ENCODE measurements around the gene ARID1B. TPM values are rescaled to one million over a fixed set of nuclear protein-coding genes. Genes with fewer than 3 reads are reported as not detected.

ARID1B gene
- total RNA-seq, 1 donor from 2014 or later = 16.3 TPM

DNA sequence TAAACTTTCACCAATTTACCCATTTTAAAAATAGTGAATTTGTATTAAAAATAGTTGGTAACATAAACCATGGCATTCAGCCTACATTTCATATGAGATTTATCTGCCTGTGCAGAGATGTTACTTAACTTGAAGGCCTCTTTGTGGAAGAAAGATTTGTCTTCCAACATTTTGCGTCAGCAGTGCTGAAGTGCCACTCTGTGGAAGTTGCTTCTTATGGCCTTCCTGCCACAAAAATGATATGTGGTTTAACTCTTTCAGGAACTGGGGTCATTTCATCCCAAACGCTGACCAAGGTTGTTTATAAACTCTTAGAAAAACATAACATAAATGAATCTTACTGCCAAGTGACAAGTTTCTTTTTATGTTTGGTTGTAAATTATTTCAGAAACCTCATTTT lies 246.8 kb downstream of the ARID1B start:
- FAIRE-seq = no peak
- no peak for DNase-seq (ENCODE audit: low read depth)
- Histone ChIP-seq H3K4me3 (ENCODE audit: low read depth, low read length) (no peak overlapping the region), H3K27me3 (ENCODE audit: control insufficient read depth, insufficient read depth, low read length) (no peaks in the 10 kb centered on the region), H3K36me3 (ENCODE audit: control insufficient read depth, insufficient read depth, low read length) (no peaks in the 10 kb centered on the region)
- no peak for TF ChIP-seq CTCF (IDR thresholded peaks at IDR 0.05; ENCODE audit: insufficient read depth, low read length, severe bottlenecking)

DNA sequence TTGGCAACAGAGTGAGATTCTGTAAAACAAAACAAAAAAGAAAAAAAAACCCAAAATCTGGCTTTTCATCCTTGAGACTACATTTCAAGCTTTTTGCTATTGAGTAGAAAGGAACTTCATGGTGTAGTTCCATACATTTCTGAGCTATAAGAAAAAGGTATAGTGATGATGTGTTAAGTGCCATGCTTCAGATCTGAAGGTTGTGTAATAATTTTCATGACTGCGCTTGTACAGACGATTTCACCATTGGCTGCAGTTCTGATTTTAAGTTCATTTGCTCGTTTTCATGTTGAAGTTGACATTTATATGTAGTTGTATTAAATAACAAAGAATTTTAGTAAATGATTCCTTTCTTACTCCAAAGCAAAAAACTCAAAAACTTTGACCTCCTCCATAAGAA lies 247.6 kb downstream of the ARID1B start:
- Histone ChIP-seq H3K36me3 (ENCODE audit: control insufficient read depth, insufficient read depth, low read length) (no peaks in the 10 kb centered on the region), H3K27me3 (ENCODE audit: control insufficient read depth, insufficient read depth, low read length) (no peaks in the 10 kb centered on the region), H3K4me3 (ENCODE audit: low read depth, low read length) (no peak overlapping the region)
- FAIRE-seq = no peak
- peak; percentile 68 for DNase-seq (ENCODE audit: low read depth)
- TF ChIP-seq CTCF (IDR thresholded peaks at IDR 0.05; ENCODE audit: insufficient read depth, low read length, severe bottlenecking) = no peak

GRCh38 chr6:157025437-157025836 lies 248.3 kb downstream of the ARID1B start:
- FAIRE-seq (no peak), DNase-seq (ENCODE audit: low read depth) (peak; percentile 58)
- no peaks in the 10 kb centered on the region for H3K36me3 ChIP-seq (ENCODE audit: control insufficient read depth, insufficient read depth, low read length)
- no peak overlapping the region for H3K4me3 ChIP-seq (ENCODE audit: low read depth, low read length)
- TF ChIP-seq CTCF (IDR thresholded peaks at IDR 0.05; ENCODE audit: insufficient read depth, low read length, severe bottlenecking) = no peak
- H3K27me3 ChIP-seq (ENCODE audit: control insufficient read depth, insufficient read depth, low read length) = no peaks in the 10 kb centered on the region

DNA sequence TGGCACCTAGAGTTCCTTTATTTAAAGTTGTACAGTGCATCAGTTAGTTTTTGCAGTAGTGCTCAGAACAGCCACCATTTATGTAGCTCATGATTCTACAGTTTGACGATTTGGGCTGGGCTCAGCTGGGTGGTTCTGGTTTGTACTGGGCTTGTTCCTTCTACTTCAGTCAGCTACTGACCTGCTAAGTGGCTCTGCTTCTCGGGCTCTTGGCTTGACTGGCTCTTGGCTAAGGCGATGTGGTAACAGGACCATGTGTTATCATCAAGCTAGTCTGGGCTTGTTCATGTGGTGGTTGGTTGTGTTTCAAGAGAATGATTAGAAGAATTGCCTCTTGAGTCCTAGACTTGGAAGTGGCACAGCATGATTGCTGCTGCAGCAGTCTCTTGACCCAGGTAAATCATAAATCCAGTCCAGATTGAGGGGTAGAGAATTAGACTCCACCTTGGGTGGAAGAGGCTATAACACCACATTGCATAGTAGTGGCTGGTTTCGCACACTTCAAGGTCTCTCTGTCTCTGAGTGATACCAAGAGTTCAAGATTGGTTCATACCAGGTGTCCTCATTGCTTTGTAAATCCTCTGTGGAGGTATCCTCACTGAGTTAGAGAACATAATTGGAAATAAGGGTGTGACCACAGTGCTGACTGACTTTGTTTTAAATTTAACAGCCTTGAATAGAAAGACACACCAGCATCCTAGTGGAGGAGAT lies 253.0 kb downstream of the ARID1B start:
- no peaks in the 10 kb centered on the region for H3K36me3 ChIP-seq (ENCODE audit: control insufficient read depth, insufficient read depth, low read length)
- H3K27me3 ChIP-seq (ENCODE audit: control insufficient read depth, insufficient read depth, low read length) = no peaks in the 10 kb centered on the region
- no peak for TF ChIP-seq CTCF (IDR thresholded peaks at IDR 0.05; ENCODE audit: insufficient read depth, low read length, severe bottlenecking)
- peak; percentile 13 for FAIRE-seq
- DNase-seq (ENCODE audit: low read depth) = peak; percentile 96
- H3K4me3 ChIP-seq (ENCODE audit: low read depth, low read length) = no peak overlapping the region

- no peak for TF ChIP-seq CTCF (IDR thresholded peaks at IDR 0.05; ENCODE audit: insufficient read depth, low read length, severe bottlenecking)
- no peak for DNase-seq (ENCODE audit: low read depth)
- Histone ChIP-seq H3K27me3 (ENCODE audit: control insufficient read depth, insufficient read depth, low read length) (no peaks in the 10 kb centered on the region), H3K36me3 (ENCODE audit: control insufficient read depth, insufficient read depth, low read length) (no peaks in the 10 kb centered on the region), H3K4me3 (ENCODE audit: low read depth, low read length) (no peak overlapping the region)
- FAIRE-seq = no peak
These were observed 253.6 kb downstream of the ARID1B start for GRCh38 chr6:157030755-157031154.

DNA sequence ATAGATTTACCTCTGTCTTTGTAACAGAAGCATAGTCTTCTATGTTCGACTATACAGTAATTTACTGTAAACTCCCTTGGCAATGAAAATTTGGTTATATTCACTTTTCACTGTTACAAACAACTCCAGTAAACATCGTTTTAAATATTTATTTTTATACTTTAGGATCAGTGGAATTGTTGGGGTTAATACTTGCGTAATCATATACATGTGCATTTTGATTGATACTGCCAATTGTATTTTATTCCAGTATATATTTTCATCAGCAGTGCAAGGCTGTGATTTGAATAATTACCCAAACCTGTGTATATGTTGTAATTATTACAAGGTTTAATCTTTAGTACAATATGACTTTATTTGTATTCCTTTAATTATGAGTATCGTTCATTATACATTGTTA lies 255.7 kb downstream of the ARID1B start:
- TF ChIP-seq CTCF (IDR thresholded peaks at IDR 0.05; ENCODE audit: insufficient read depth, low read length, severe bottlenecking) = no peak
- FAIRE-seq = no peak
- DNase-seq (ENCODE audit: low read depth) = no peak

More for the DNA sequence above, 255.7 kb downstream of the ARID1B start:
- no peaks in the 10 kb centered on the region for H3K27me3 ChIP-seq (ENCODE audit: control insufficient read depth, insufficient read depth, low read length)
- H3K36me3 ChIP-seq (ENCODE audit: control insufficient read depth, insufficient read depth, low read length) = no peaks in the 10 kb centered on the region
- peak overlapping the region; percentile 34 for H3K4me3 ChIP-seq (ENCODE audit: low read depth, low read length)
